Measurements from ENCODE around the gene CCDC9.
"Not testable (repeated sequence)": the region's sequence is repeated elsewhere in the genome, so short reads cannot be mapped to it uniquely, and the experiment has no call there.

Gene CCDC9

GRCh38 chr19:47232422-47233211 is 23.7 kb upstream of the CCDC9 start:
- DNase-seq, result no peak

GRCh38 chr19:47236072-47236675 is 20.2 kb upstream of the CCDC9 start:
- no peak for DNase-seq

- no peak for DNase-seq
Measured at GRCh38 chr19:47239152-47239551, 17.2 kb upstream of the CCDC9 start.

DNA sequence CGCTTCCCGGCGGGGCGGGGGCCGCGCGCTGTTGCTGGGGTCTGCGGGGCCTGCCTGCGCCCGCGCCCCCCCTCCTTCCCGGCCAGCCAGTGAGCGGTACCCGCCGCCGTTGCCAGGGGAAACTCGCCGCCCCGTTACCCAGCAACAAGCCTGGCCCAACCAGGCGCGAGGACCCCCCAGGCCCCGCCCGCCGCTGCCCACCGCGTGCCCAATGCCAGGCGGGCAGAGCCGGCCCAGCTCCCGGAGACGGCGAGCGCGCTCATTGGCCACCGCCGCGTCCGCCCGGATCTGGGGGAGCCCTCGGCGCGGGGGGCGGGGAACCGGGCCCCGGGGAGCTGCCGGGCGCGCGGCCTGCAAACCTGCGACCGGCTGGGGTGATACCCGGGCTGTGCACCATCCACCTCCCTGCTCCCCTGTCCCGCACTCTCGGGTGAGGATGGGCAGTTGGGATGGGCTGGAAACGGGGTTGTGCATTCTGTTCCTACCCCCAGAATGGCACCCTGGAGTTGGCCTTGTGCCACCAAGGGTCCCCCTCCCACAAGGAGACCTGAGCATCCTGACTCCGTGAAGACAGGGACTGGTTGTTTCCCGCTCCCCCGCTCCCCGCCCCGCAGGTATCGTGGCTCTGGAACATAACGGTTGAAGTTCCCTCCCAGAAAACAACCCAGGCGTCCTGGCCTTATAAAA is 16.6 kb upstream of the CCDC9 start:
- no peak for DNase-seq

DNA sequence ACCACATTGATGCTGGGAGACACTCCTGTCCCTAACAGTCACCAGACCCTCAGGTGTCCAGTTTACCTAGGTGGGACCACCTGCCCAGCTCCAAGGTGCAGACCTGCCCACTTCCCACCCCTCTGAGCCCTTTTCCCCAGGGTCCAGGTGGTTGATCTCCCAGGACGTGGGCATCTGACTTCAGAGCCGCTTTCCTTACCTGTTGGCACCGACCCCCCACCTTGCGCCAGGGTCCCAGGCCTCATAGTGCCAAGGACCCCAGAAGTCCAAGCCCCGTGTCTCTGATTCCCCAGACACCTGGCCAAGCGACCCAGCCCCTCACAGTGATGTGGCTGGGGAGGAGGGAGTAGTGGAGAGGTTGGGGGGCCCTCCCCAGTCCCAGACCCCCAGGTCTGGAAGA is 15.8 kb upstream of the CCDC9 start:
- DNase-seq, result no peak

- DNase-seq, result peak; percentile 52
Measured at GRCh38 chr19:47240996-47241918, 15.1 kb upstream of the CCDC9 start.

DNA sequence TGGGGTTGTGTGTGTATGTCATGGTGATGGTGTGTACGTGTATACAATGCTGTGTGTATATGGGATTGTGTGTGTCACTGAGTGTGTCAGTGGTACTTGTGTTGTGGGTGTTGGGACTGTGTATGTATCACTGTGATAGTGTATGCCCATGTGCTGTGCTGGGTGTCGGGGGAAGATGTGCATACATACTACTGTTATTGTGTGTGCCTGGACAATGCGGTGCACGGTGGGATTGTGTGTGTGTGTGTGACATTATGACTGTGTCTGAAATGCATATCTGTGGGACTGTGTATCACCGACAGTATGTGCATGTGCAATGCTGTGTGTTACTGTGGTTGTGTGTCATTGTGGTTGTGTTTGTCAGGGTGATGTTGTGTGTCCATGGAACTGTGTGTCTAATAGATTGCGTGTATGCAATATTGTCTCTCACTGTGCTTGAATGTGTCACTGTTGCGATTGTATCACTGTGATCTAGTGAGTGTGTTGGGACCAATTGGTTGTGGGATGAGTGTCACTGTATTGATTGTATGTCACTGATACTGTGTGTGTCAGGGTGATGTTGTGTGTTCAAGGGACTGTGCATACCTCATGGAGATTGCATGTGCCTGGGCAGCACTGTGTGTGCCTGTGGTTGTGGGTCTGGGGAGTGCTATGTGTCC is 14.3 kb upstream of the CCDC9 start:
- DNase-seq, result no peak

DNA sequence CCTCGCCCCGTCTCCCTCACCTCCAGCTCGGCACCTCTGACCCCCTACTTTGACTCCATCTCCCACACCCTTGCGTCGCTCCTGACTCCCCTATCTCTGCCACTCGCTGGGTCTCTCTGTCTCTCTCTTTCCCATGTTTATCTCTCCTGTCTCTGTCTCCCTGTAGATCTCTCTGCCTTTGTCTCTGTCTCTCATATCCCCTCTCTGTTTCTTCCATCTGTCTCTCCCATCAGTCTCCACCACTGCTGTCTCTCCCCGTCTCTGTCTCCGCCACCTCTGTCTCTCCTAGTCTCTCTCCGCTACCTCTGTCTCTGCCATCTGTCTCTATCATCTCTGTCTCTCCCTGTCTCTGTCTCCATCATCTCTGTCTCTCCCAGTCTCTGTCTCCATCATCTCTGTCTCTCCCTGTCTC is 13.0 kb upstream of the CCDC9 start:
- DNase-seq, result no peak

GRCh38 chr19:47243776-47244547 is 12.4 kb upstream of the CCDC9 start:
- DNase-seq, result peak; percentile 57

GRCh38 chr19:47247308-47247990 is 8.9 kb upstream of the CCDC9 start:
- peak; percentile 20 for DNase-seq

DNA sequence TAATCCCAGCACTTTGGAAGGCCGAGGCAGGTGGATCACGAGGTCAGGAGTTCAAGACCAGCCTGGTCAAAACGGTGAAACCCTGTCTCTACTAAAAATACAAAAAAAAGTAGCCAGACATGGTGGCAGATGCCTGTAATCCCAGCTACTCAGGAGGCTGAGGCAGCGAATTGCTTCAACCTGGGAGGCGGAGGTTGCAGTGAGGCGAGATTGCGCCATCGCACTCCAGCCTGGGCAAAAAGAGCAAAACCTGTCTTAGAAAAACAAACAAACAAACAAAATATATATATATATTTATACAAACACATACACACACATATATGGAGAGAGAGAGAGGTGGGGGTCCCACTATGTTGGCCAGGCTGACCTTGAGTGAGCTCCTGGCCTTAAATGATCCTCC is 3.3 kb upstream of the CCDC9 start:
- DNase-seq, result not testable (repeated sequence)

GRCh38 chr19:47253467-47253881 is 2.9 kb upstream of the CCDC9 start:
- DNase-seq, result no peak

DNA sequence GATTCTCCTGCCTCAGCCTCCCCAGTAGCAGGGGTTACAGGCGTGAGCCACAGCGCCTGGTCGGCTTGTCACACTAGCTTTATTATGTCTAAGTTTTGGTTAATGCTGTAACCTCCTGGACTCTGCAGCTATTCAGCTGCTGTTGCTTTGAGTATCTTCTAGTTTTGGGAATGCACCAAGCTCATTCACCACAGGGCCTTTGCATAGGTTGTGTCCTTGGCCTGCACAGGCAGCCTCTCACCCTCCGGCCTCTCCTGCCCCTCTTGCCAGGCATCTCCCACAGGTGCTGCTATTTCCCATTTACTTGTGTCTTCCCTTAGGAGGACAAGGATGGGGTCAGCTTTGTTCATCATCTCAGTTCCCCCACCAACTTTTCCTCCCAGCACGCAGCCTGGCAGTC is 2.4 kb upstream of the CCDC9 start:
- no peak for DNase-seq

DNA sequence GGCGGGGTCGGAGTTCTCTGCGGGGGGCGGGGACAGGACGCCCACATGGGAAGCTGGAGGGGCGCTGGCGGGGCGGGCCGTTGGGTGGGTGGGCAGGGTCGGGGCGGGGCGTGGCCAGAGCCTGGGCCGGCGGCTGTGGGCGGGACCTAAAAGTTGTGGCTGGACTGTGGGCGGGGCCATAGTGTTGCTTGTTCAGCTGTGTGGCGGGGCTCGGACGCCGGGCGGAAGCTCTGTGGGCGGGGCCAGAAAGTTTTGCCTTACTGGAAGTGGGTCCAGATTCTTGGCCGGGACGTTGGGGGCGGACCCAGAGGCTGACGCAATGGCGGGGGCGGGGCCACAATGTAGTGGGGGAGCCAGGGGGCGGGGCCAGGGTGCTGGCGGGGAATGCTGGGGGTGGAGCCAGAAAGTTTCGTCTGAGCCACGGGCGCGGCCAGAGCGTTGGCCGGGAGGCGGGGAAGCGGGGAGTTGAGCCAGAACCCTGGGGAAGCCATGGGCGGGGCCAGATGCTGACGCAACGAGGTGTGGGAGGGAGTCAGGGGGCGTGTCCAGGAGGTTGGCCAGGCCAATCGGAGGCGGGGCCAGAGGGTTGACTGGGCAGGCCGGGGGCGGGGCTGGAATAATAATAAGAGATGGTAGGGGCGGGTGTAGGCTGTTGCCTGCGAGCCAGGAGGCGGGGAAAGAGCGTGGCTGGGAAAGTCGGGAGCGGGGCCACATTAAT is 527 bp downstream of the CCDC9 start:
- peak; percentile 97 for DNase-seq

- DNase-seq, result no peak
Measured at GRCh38 chr19:47257411-47258169, 1.3 kb downstream of the CCDC9 start.

DNA sequence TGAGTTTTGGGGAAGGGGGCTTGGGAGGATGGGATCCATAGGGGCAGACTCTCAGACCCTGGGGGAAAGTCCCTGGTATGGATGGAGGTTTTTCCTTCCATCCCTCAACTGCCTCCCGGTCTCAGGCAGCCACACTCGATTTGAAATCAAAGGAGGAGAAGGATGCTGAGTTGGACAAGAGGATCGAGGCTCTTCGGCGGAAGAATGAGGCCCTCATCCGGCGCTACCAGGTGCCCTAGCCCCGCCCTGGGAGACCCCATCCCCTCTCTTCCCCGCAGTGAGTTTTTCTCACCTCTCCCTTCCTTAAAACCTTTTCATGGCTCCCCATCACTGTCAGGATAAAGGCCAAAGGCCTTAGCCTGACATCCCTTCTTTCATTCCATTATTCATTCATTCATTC is 2.1 kb downstream of the CCDC9 start:
- DNase-seq, result no peak

- DNase-seq, result no peak
Measured at GRCh38 chr19:47258895-47259555, 2.7 kb downstream of the CCDC9 start.

GRCh38 chr19:47260476-47260875 is 4.2 kb downstream of the CCDC9 start:
- DNase-seq, result no peak
